K562 (cell line): ENCODE data around the gene PTGIS.

ENCODE experiments used
- ELF1 ChIP-seq: fragments of 200-800 bp; sonication (Bioruptor generic); IDR thresholded peaks from 2 replicates; pipeline ENCODE4 v1.6.1; 2016; ENCODE audit warnings: missing genetic modification characterization, missing compliant biosample characterization
- HINFP ChIP-seq: fragments of 450-650 bp; conservative IDR thresholded peaks from 2 replicates; pipeline ENCODE4 v1.6.1; 2016; ENCODE audit warnings: missing genetic modification characterization, low read depth, mild to moderate bottlenecking, control low read depth, missing compliant biosample characterization
- KAT7 ChIP-seq: sonication (generic); formaldehyde crosslinking; IDR thresholded peaks from 2 replicates; pipeline ENCODE4 v1.8.0; 2022; ENCODE audit warnings: missing genetic modification reagents, mild to moderate bottlenecking, borderline replicate concordance
- POLR2A ChIP-seq: fragments of 450-650 bp; conservative IDR thresholded peaks from 2 replicates; pipeline ENCODE4 v1.6.1; 2016
- RCOR1 ChIP-seq, 2 experiments: IDR thresholded peaks; 2 replicates each; pipeline ENCODE4 v1.6.1; 2012; ENCODE audit warnings: low read depth in 2 of 2, low read length in 2 of 2, borderline replicate concordance in 1 of 2, improper control_type of control experiment in 1 of 2
- ZNF121 ChIP-seq: sonication (generic); formaldehyde crosslinking; conservative IDR thresholded peaks from 2 replicates; pipeline ENCODE4 v1.8.0; 2022; ENCODE audit warnings: missing genetic modification reagents
- ZNF232 ChIP-seq: sonication (generic); formaldehyde crosslinking; IDR thresholded peaks from 2 replicates; pipeline ENCODE4 v1.8.0; 2022; ENCODE audit warnings: mild to moderate bottlenecking, missing genetic modification reagents
- ZNF584 ChIP-seq: fragments of 200-800 bp; sonication (Bioruptor generic); IDR thresholded peaks from 2 replicates; pipeline ENCODE4 v1.6.1; 2016; ENCODE audit warnings: low read depth, mild to moderate bottlenecking, missing genetic modification characterization, missing compliant biosample characterization
- ZNF639 ChIP-seq, 2 experiments: fragments of 200-800 bp in 1 of 2; sonication (Bioruptor generic) in 1 of 2; sonication (generic) in 1 of 2; formaldehyde crosslinking in 1 of 2; IDR thresholded peaks in 1 of 2; conservative IDR thresholded peaks in 1 of 2; 2 replicates each; pipeline versions ENCODE4 v1.5.0 to v1.6.1; 2016 to 2020; ENCODE audit warnings: missing compliant biosample characterization in 1 of 2, missing genetic modification characterization in 1 of 2, missing genetic modification reagents in 1 of 2

GRCh38 chr20:49548371-49548947, 19.5 kb downstream of the PTGIS start:
- TF ChIP-seq RCOR1 (IDR thresholded peaks at IDR 0.05; ENCODE audit: borderline replicate concordance in 1 of 2, low read depth in 2 of 2, low read length in 2 of 2) = no peak
- TF ChIP-seq ZNF584 (CRISPR knock-in tag) = no peak
- TF ChIP-seq ZNF639 (CRISPR knock-in tag; conservative IDR thresholded peaks at IDR 0.05 in 1 of 2, IDR thresholded peaks at IDR 0.05 in 1 of 2) = no peak
- TF ChIP-seq KAT7 (CRISPR knock-in tag) = no peak
- TF ChIP-seq HINFP (tag) = no peak
- TF ChIP-seq ELF1 = no peak
- no peak for TF ChIP-seq POLR2A
- no peak for TF ChIP-seq ZNF232 (CRISPR knock-in tag)
- TF ChIP-seq ZNF121 (CRISPR knock-in tag) = no peak
